GM18505 (cell line): ENCODE results near the gene MYO15B.

Experiments
- ATAC-seq: cut with Tn5 transposase; IDR thresholded peaks from one replicate; pipeline ENCODE4 v1.9.1; 2021; ENCODE audit not compliant: unreplicated experiment
- POLR2A ChIP-seq: IDR thresholded peaks from 4 replicates; pipeline ENCODE4 v1.6.1; 2011; ENCODE audit warnings: borderline replicate concordance; ENCODE audit not compliant: insufficient read depth, insufficient read length; ENCODE audit errors: extremely low read depth

The MYO15B gene

GRCh38 chr17:75643643-75644017 is 56.0 kb downstream of the MYO15B start:
- no peak for ATAC-seq
- no peak for TF ChIP-seq POLR2A

GRCh38 chr17:75645501-75645888 is 57.9 kb downstream of the MYO15B start:
- no peak for TF ChIP-seq POLR2A
- no peak for ATAC-seq

- peak; percentile 60 for ATAC-seq
- TF ChIP-seq POLR2A = peak; percentile 26
Observed at GRCh38 chr17:75645889-75646637, 58.5 kb downstream of the MYO15B start.

GRCh38 chr17:75646638-75646992 is 59.0 kb downstream of the MYO15B start:
- no peak for TF ChIP-seq POLR2A
- ATAC-seq = no peak

- TF ChIP-seq POLR2A = no peak
- ATAC-seq = no peak
Observed at GRCh38 chr17:75647061-75647460, 59.5 kb downstream of the MYO15B start.

- ATAC-seq = no peak
- TF ChIP-seq POLR2A = no peak
Observed at GRCh38 chr17:75647921-75648320, 60.3 kb downstream of the MYO15B start.

- TF ChIP-seq POLR2A = no peak
- ATAC-seq = no peak
Observed at GRCh38 chr17:75649687-75650086, 62.1 kb downstream of the MYO15B start.

GRCh38 chr17:75650874-75651273 is 63.3 kb downstream of the MYO15B start:
- no peak for TF ChIP-seq POLR2A

GRCh38 chr17:75652341-75652740 is 64.7 kb downstream of the MYO15B start:
- no peak for ATAC-seq
- TF ChIP-seq POLR2A = no peak

More at GRCh38 chr17:75650874-75651273, 63.3 kb downstream of the MYO15B start:
- ATAC-seq = no peak

GRCh38 chr17:75652934-75653549 is 65.4 kb downstream of the MYO15B start:
- TF ChIP-seq POLR2A = no peak
- ATAC-seq = no peak

- TF ChIP-seq POLR2A = no peak
- ATAC-seq = no peak
Observed at GRCh38 chr17:75654176-75654575, 66.6 kb downstream of the MYO15B start.

GRCh38 chr17:75658237-75658636 is 70.6 kb downstream of the MYO15B start:
- no peak for TF ChIP-seq POLR2A
- ATAC-seq = no peak

- no peak for ATAC-seq
- TF ChIP-seq POLR2A = no peak
Observed at GRCh38 chr17:75661531-75661930, 73.9 kb downstream of the MYO15B start.

GRCh38 chr17:75662511-75662910 is 74.9 kb downstream of the MYO15B start:
- no peak for TF ChIP-seq POLR2A
- no peak for ATAC-seq
